K562 (cell line): ENCODE results near the gene KIF6. TPM values are rescaled to one million over a fixed set of nuclear protein-coding genes. Genes with fewer than 3 reads are reported as not detected.

Experiments
- ATAC-seq: fragments of 200-7000 bp; cut with Tn5 transposase; 3 replicates; pipeline ENCODE4 v1.9.1; 2020; ENCODE audit warnings: moderate library complexity
- BruUV-seq: library from RNA; stranded (reverse); fragments of 400-500 nt; replicated peaks from 2 replicates; lab custom pipeline; 2021; lab: Mats Ljungman, UMichigan
- CTCF ChIA-PET: fragments of 300-600 bp; formaldehyde crosslinking; extraction: SDS; loops from one replicate; lab custom pipeline; 2021; ENCODE audit warnings: low intra/inter-chr PET ratio; lab: Yijun Ruan, JAX
- POLR2A ChIA-PET: fragments of 300-600, 350-650 bp; sonication (Branson Sonifier 250); formaldehyde crosslinking; extraction: SDS; loops from one replicate; lab custom pipeline; 2021; ENCODE audit warnings: antibody characterized with exemption, inconsistent platforms; lab: Yijun Ruan, JAX
- DNase-seq, 4 experiments: peaks; one replicate each; pipeline versions ENCODE4 v3.0.0 to v3.0.0-alpha.2; 2011 to 2018; ENCODE audit warnings: low spot score in 3 of 4, mixed read lengths in 3 of 4; ENCODE audit errors: extremely low read depth in 1 of 4
- FAIRE-seq: peaks from 2 replicates; lab custom pipeline; 2011; peaks lifted over from hg19 to GRCh38; lab: Jason Lieb, UNC
- H2AFZ ChIP-seq: 2 replicates; pipeline ENCODE4 v1.6.0; 2011; ENCODE audit warnings: low read depth, low read length, control low read depth, inconsistent platforms
- H3K27ac ChIP-seq: fragments of 200-600 bp; 3 replicates; pipeline ENCODE4 v1.8.0; 2011; ENCODE audit warnings: low read depth, mild to moderate bottlenecking, control low read depth, inconsistent platforms, low read length, moderate library complexity, mixed read lengths; ENCODE audit errors: extremely low read depth
- H3K27me3 ChIP-seq, 2 experiments: fragments of 300-600 bp in 1 of 2; 2 replicates in 1 of 2; 3 replicates in 1 of 2; pipeline versions ENCODE4 v1.6.0 to v1.8.0; 2011; ENCODE audit warnings: inconsistent platforms in 2 of 2, low read length in 2 of 2, mild to moderate bottlenecking in 1 of 2, mixed read lengths in 1 of 2, moderate library complexity in 1 of 2; ENCODE audit not compliant: control insufficient read depth in 2 of 2, insufficient read depth in 2 of 2
- H3K36me3 ChIP-seq: fragments of 300-600 bp; 3 replicates; pipeline ENCODE4 v1.8.0; 2011; ENCODE audit warnings: mild to moderate bottlenecking, low read length, inconsistent platforms; ENCODE audit not compliant: control insufficient read depth, insufficient read depth
- H3K4me1 ChIP-seq, 2 experiments: fragments of 200-600 bp in 1 of 2; replicated peaks in 1 of 2; 2 replicates in 1 of 2; 3 replicates in 1 of 2; pipeline versions ENCODE4 v1.5.1 to v1.8.0; 2011; ENCODE audit warnings: inconsistent platforms in 2 of 2, low read length in 2 of 2, mild to moderate bottlenecking in 1 of 2, mixed read lengths in 1 of 2, moderate library complexity in 1 of 2; ENCODE audit not compliant: control insufficient read depth in 2 of 2, insufficient read depth in 2 of 2
- H3K4me2 ChIP-seq: 2 replicates; pipeline ENCODE4 v1.6.1; 2011; ENCODE audit warnings: low read length, control low read depth, inconsistent platforms, mixed read lengths; ENCODE audit not compliant: insufficient read depth
- H3K4me3 ChIP-seq: fragments of 200-600 bp; sonication (generic), shearing (Covaris generic); 2 replicates; pipeline ENCODE4 v1.5.1; 2016; ENCODE audit warnings: control low read depth, inconsistent platforms
- H3K79me2 ChIP-seq: fragments of 200-600 bp; 3 replicates; pipeline ENCODE4 v1.8.0; 2011; ENCODE audit warnings: low read length, inconsistent platforms; ENCODE audit not compliant: control insufficient read depth, insufficient read depth
- H3K9ac ChIP-seq, 2 experiments: 2 replicates each; pipeline versions ENCODE4 v1.6.0 to v1.6.1; 2011; ENCODE audit warnings: low read depth in 2 of 2, low read length in 2 of 2, control low read depth in 1 of 2, inconsistent platforms in 1 of 2, mild to moderate bottlenecking in 1 of 2, mixed read lengths in 1 of 2; ENCODE audit not compliant: insufficient read depth in 1 of 2
- H3K9me1 ChIP-seq: one replicate; pipeline ENCODE4 v1.6.0; 2011; ENCODE audit warnings: inconsistent platforms, mild to moderate bottlenecking, low read length, moderate library complexity; ENCODE audit not compliant: control insufficient read depth, insufficient read depth
- H3K9me3 ChIP-seq: replicated peaks from 2 replicates; pipeline ENCODE4 v1.5.1; 2011; ENCODE audit warnings: low read depth, low read length, inconsistent platforms; ENCODE audit not compliant: control insufficient read depth, insufficient read depth
- H4K20me1 ChIP-seq: replicated peaks from 2 replicates; pipeline ENCODE4 v1.6.1; 2011; ENCODE audit warnings: low read length, inconsistent platforms, mixed read lengths; ENCODE audit not compliant: control insufficient read depth, insufficient read depth
- BRF1 ChIP-seq: IDR thresholded peaks from 3 replicates; pipeline ENCODE4 v1.6.1; 2011; ENCODE audit warnings: borderline replicate concordance, mild to moderate bottlenecking; ENCODE audit not compliant: insufficient read length; ENCODE audit errors: extremely low read depth
- CREB1 ChIP-seq, 2 experiments: sonication (generic) in 1 of 2; formaldehyde crosslinking in 1 of 2; IDR thresholded peaks; 2 replicates each; pipeline versions ENCODE4 v1.6.1 to v1.8.0; 2012 to 2022; ENCODE audit warnings: inconsistent platforms in 1 of 2, mild to moderate bottlenecking in 1 of 2, missing genetic modification reagents in 1 of 2, moderate library complexity in 1 of 2
- FOXA3 ChIP-seq, 2 experiments: fragments of 450-650 bp in 1 of 2; sonication (generic) in 1 of 2; formaldehyde crosslinking; IDR thresholded peaks in 1 of 2; conservative IDR thresholded peaks in 1 of 2; 2 replicates each; pipeline versions ENCODE4 v1.4.0 to v1.8.0; 2020 to 2022; ENCODE audit warnings: mild to moderate bottlenecking in 2 of 2, missing genetic modification reagents in 1 of 2
- MAZ ChIP-seq, 2 experiments: fragments of 450-650 bp in 1 of 2; sonication (generic) in 1 of 2; formaldehyde crosslinking; IDR thresholded peaks in 1 of 2; conservative IDR thresholded peaks in 1 of 2; 2 replicates each; pipeline versions ENCODE4 v1.4.0 to v1.5.0; 2020; ENCODE audit warnings: mild to moderate bottlenecking in 1 of 2, missing genetic modification reagents in 1 of 2
- NFXL1 ChIP-seq: fragments of 450-650 bp; formaldehyde crosslinking; IDR thresholded peaks from 2 replicates; pipeline ENCODE4 v1.4.0; 2021; ENCODE audit warnings: mild to moderate bottlenecking
- OTX1 ChIP-seq: fragments of 450-650 bp; formaldehyde crosslinking; IDR thresholded peaks from 2 replicates; pipeline ENCODE4 v1.4.0; 2022; ENCODE audit warnings: mild to moderate bottlenecking
- PKNOX1 ChIP-seq: fragments of 450-650 bp; IDR thresholded peaks from 2 replicates; pipeline ENCODE4 v1.6.1; 2016
- RAD21 ChIP-seq, 2 experiments: fragments of 250-450 bp in 1 of 2; fragments of 450-650 bp in 1 of 2; sonication (Bioruptor Pico) in 1 of 2; formaldehyde crosslinking in 1 of 2; IDR thresholded peaks in 1 of 2; conservative IDR thresholded peaks in 1 of 2; 2 replicates each; pipeline versions ENCODE4 v1.4.0 to v1.8.0; 2020 to 2022; ENCODE audit warnings: mild to moderate bottlenecking in 2 of 2, moderate library complexity in 1 of 2
- SOX6 ChIP-seq: fragments of 450-650 bp; IDR thresholded peaks from 2 replicates; pipeline ENCODE4 v1.6.1; 2014; ENCODE audit warnings: mild to moderate bottlenecking
- ZBTB26 ChIP-seq: fragments of 450-650 bp; formaldehyde crosslinking; IDR thresholded peaks from 2 replicates; pipeline ENCODE4 v1.4.0; 2022; ENCODE audit warnings: missing genetic modification characterization
- ZNF512 ChIP-seq: IDR thresholded peaks from 2 replicates; pipeline ENCODE4 v1.6.1; 2016; ENCODE audit warnings: missing genetic modification characterization, missing compliant biosample characterization
- WGBS: fragments of 100-300 bp; shearing (Covaris generic); methylation state at CpG from one replicate; pipeline ENCODE4 v1.1.6; 2016; ENCODE audit warnings: low coverage, mixed read lengths; ENCODE audit not compliant: insufficient coverage; ENCODE audit errors: missing lambda C conversion rate; 5-methylcytosine and 5-hydroxymethylcytosine counted together
- in situ Hi-C: fragments of 300-500 bp; cut with MboI; formaldehyde crosslinking; loops from 4 replicates; pipeline ENCODE4 v1.15.0; 2018; ENCODE audit warnings: inconsistent platforms, mixed read lengths
- intact Hi-C: fragments of 100-400 bp; cut with micrococcal nuclease; formaldehyde crosslinking; loops from 2 replicates; pipeline ENCODE4 v1.14.2; 2022
- polyA plus RNA-seq, 8 experiments: library from polyadenylated mRNA; depleted of rRNA in 4 of 8; stranded (reverse) in 5 of 8; unstranded in 3 of 8; fragments of >200 nt; fragmentation: Nextera tagmentation in 2 of 8; fragmentation: Illumina TruSeq in 1 of 8; extraction: Ambion mirVana in 2 of 8; extraction: Trizol in 1 of 8; gene quantifications; 2 replicates each; pipeline versions ENCODE4 v1.2.1 to v1.2.3, GENCODE V29; 2011 to 2014; ENCODE audit warnings: inconsistent platforms in 1 of 8, missing spikeins in 1 of 8
- total RNA-seq, 7 experiments: library from RNA; depleted of rRNA in 6 of 7; stranded (reverse); fragments of >200 nt in 6 of 7; fragmentation: Illumina TruSeq in 2 of 7; extraction: Trizol in 2 of 7; gene quantifications; 2 replicates each; pipeline versions ENCODE4 v1.2.1 to v1.2.3, GENCODE V29; 2011 to 2021; ENCODE audit warnings: low replicate concordance in 1 of 7

KIF6 gene
- total and polyA plus RNA-seq, 9 of the 15 experiments (the other 6 are each of a cell fraction or from before 2014, with no cell fraction given), result not detected

GRCh38 chr6:39494998-39495397 is 230.2 kb downstream of the KIF6 start:
- DNase-seq (no peak), FAIRE-seq (no peak), ATAC-seq (no peak)
- intact Hi-C loops (no loop called here), in situ Hi-C loops (no loop called here)
- no peak overlapping the region for H3K4me3 ChIP-seq
- H3K9me3 ChIP-seq, result no peaks in the 10 kb centered on the region
- no peaks in the 10 kb centered on the region for H3K4me1 ChIP-seq
- no peak overlapping the region for H2AFZ ChIP-seq
- H3K9me1 ChIP-seq, result no peaks in the 10 kb centered on the region
- WGBS, result 1% methylated on average over 7 of the region's 7 CpGs
- H3K79me2 ChIP-seq, result no peaks in the 10 kb centered on the region
- H3K36me3 ChIP-seq, result no peaks in the 10 kb centered on the region
- no peak overlapping the region for H3K9ac ChIP-seq
- no peak overlapping the region for H3K4me2 ChIP-seq
- TF ChIP-seq BRF1, result no peak
- TF ChIP-seq SOX6, result no peak
- no peak for TF ChIP-seq ZNF512 (tag)
- TF ChIP-seq OTX1, result no peak
- TF ChIP-seq MAZ (CRISPR knock-in tag; conservative IDR thresholded peaks at IDR 0.05 in 1 of 2, IDR thresholded peaks at IDR 0.05 in 1 of 2), result no peak
- TF ChIP-seq CREB1 (IDR thresholded peaks at IDR 0.05), result no peak
- TF ChIP-seq CREB1 (CRISPR knock-in tag; IDR thresholded peaks at IDR 0.05), result no peak
- TF ChIP-seq PKNOX1, result no peak
- no peak for TF ChIP-seq RAD21 (CRISPR knock-in tag; conservative IDR thresholded peaks at IDR 0.05 in 1 of 2, IDR thresholded peaks at IDR 0.05 in 1 of 2)
- TF ChIP-seq FOXA3 (CRISPR knock-in tag; conservative IDR thresholded peaks at IDR 0.05 in 1 of 2, IDR thresholded peaks at IDR 0.05 in 1 of 2), result no peak
- TF ChIP-seq NFXL1, result no peak
- TF ChIP-seq ZBTB26 (CRISPR knock-in tag), result no peak
- no peaks in the 10 kb centered on the region for H4K20me1 ChIP-seq
- CTCF ChIA-PET, result no interaction called here
- H3K27me3 ChIP-seq, result peaks cover 0 to 4% of the 10 kb centered on the region in 2 experiments; a peak in 2 of 5 replicates
- H3K27ac ChIP-seq, result no peak overlapping the region
- POLR2A ChIA-PET, result no interaction called here
- no TSS peak for BruUV-seq
